IMR-90 (cell line): ENCODE measurements around the gene STAT3.
"Not testable (repeated sequence)": the region's sequence is repeated elsewhere in the genome, so short reads cannot be mapped to it uniquely, and the experiment has no call there.

ENCODE experiments used
- CHD1 ChIP-seq: IDR thresholded peaks from 2 replicates; pipeline ENCODE4 v1.6.1; 2012; ENCODE audit warnings: low read depth, low read length, improper control_type of control experiment
- CTCF ChIP-seq: conservative IDR thresholded peaks from 2 replicates; pipeline ENCODE4 v1.5.1; 2012; ENCODE audit warnings: mild to moderate bottlenecking, low read depth, low read length, improper control_type of control experiment
- ELK1 ChIP-seq: fragments of 150-350 bp; IDR thresholded peaks from 2 replicates; pipeline ENCODE4 v1.6.1; 2016; ENCODE audit warnings: low read depth, mild to moderate bottlenecking, low read length, moderate library complexity, borderline replicate concordance
- FOS ChIP-seq: fragments of 150-350 bp; IDR thresholded peaks from 2 replicates; pipeline ENCODE4 v1.6.1; 2016; ENCODE audit warnings: low read depth, low read length
- MAZ ChIP-seq: IDR thresholded peaks from 2 replicates; pipeline ENCODE4 v1.6.1; 2012; ENCODE audit warnings: low read depth, mild to moderate bottlenecking, low read length, improper control_type of control experiment, moderate library complexity, borderline replicate concordance
- MXI1 ChIP-seq: IDR thresholded peaks from 2 replicates; pipeline ENCODE4 v1.6.1; 2012; ENCODE audit warnings: low read depth, mild to moderate bottlenecking, low read length, moderate library complexity, borderline replicate concordance
- POLR2A ChIP-seq: IDR thresholded peaks from 2 replicates; pipeline ENCODE4 v1.6.1; 2012; ENCODE audit warnings: mild to moderate bottlenecking, low read depth, low read length
- RAD21 ChIP-seq: IDR thresholded peaks from 2 replicates; pipeline ENCODE4 v1.6.1; 2012; ENCODE audit warnings: low read length, improper control_type of control experiment
- RFX5 ChIP-seq: IDR thresholded peaks from 2 replicates; pipeline ENCODE4 v1.8.0; 2012; ENCODE audit warnings: low read depth, mild to moderate bottlenecking, low read length, moderate library complexity
- USF2 ChIP-seq: fragments of 150-350 bp; IDR thresholded peaks from 2 replicates; pipeline ENCODE4 v1.6.1; 2017; ENCODE audit warnings: mild to moderate bottlenecking, antibody characterized with exemption, low read length, low read depth

- not testable (repeated sequence) for TF ChIP-seq POLR2A, CTCF, FOS, ELK1, MXI1, MAZ, CHD1, RAD21, RFX5, USF2
Observed at GRCh38 chr17:42317967-42318366, 70.3 kb downstream of the STAT3 start.
